ENCODE data around the gene MAP3K15. TPM values are rescaled to one million over a fixed set of nuclear protein-coding genes. Genes with fewer than 3 reads are reported as not detected.
A peak's percentile ranks its signal among the peaks of the same experiment; 100 is the strongest.

Gene MAP3K15
- total and polyA plus RNA-seq, 5 donors from 2014 or later: not detected

GRCh38 chrX:19377799-19378198 lies 137.5 kb downstream of the MAP3K15 start:
- Mint-ChIP-seq H3K36me3 (no peaks in the 10 kb centered on the region), H3K4me1 (peaks cover 0 to under 1% (median 0%) of the 10 kb centered on the region in 4 donors), H3K27me3 (peaks cover under 1% of the 10 kb centered on the region), H3K9me3 (no peaks in the 10 kb centered on the region), H3K27ac (no peak overlapping the region), H3K4me3 (no peak overlapping the region)
- Histone ChIP-seq H3K27ac (ENCODE audit: insufficient read depth, low read length, poor library complexity, severe bottlenecking) (no peak overlapping the region), H3K27me3 (ENCODE audit: control insufficient read depth, insufficient read depth, low read length) (no peaks in the 10 kb centered on the region), H3K36me3 (ENCODE audit: control insufficient read depth, insufficient read depth, low read length) (no peaks in the 10 kb centered on the region), H3K4me1 (ENCODE audit: control insufficient read depth, insufficient read depth, low read length, poor library complexity, severe bottlenecking) (no peaks in the 10 kb centered on the region), H3K9me3 (ENCODE audit: control insufficient read depth in 2 of 2, low read length in 2 of 2) (no peaks in the 10 kb centered on the region), H3K4me3 (ENCODE audit: low read depth, low read length) (no peak overlapping the region)
- ATAC-seq (ENCODE audit: low read depth in 2 of 2) (no peak), DNase-seq (no peak)

GRCh38 chrX:19375546-19375945 lies 139.8 kb downstream of the MAP3K15 start:
- Mint-ChIP-seq H3K27me3 (peaks cover 5% of the 10 kb centered on the region), H3K36me3 (no peaks in the 10 kb centered on the region), H3K4me3 (no peak overlapping the region), H3K27ac (no peak overlapping the region), H3K9me3 (no peaks in the 10 kb centered on the region), H3K4me1 (peaks cover 0 to 7% (median 4%) of the 10 kb centered on the region in 4 donors)
- H3K9me3 ChIP-seq (ENCODE audit: control insufficient read depth in 2 of 2, low read length in 2 of 2): no peaks in the 10 kb centered on the region
- H3K4me1 ChIP-seq (ENCODE audit: control insufficient read depth, insufficient read depth, low read length, poor library complexity, severe bottlenecking): no peaks in the 10 kb centered on the region
- H3K36me3 ChIP-seq (ENCODE audit: control insufficient read depth, insufficient read depth, low read length): no peaks in the 10 kb centered on the region
- no peak overlapping the region for H3K27ac ChIP-seq (ENCODE audit: insufficient read depth, low read length, poor library complexity, severe bottlenecking)
- H3K27me3 ChIP-seq (ENCODE audit: control insufficient read depth, insufficient read depth, low read length): no peaks in the 10 kb centered on the region
- no peak for DNase-seq
- no peak overlapping the region for H3K4me3 ChIP-seq (ENCODE audit: low read depth, low read length)
- no peak for ATAC-seq (ENCODE audit: low read depth in 2 of 2)

- Mint-ChIP-seq H3K36me3 (no peaks in the 10 kb centered on the region), H3K9me3 (no peaks in the 10 kb centered on the region), H3K27me3 (peaks cover 5% of the 10 kb centered on the region), H3K4me3 (peak overlapping the region in 1 of 4 donors; percentile 59), H3K27ac (no peak overlapping the region), H3K4me1 (peaks cover 0 to 7% (median 4%) of the 10 kb centered on the region in 4 donors)
- Histone ChIP-seq H3K9me3 (ENCODE audit: control insufficient read depth in 2 of 2, low read length in 2 of 2) (no peaks in the 10 kb centered on the region), H3K4me1 (ENCODE audit: control insufficient read depth, insufficient read depth, low read length, poor library complexity, severe bottlenecking) (no peaks in the 10 kb centered on the region), H3K36me3 (ENCODE audit: control insufficient read depth, insufficient read depth, low read length) (no peaks in the 10 kb centered on the region), H3K27ac (ENCODE audit: insufficient read depth, low read length, poor library complexity, severe bottlenecking) (no peak overlapping the region), H3K4me3 (ENCODE audit: low read depth, low read length) (no peak overlapping the region), H3K27me3 (ENCODE audit: control insufficient read depth, insufficient read depth, low read length) (no peaks in the 10 kb centered on the region)
- ATAC-seq (ENCODE audit: low read depth in 2 of 2): no peak
- DNase-seq: no peak
Measured at GRCh38 chrX:19373351-19373891, 141.9 kb downstream of the MAP3K15 start.

- H3K27ac Mint-ChIP-seq: peak overlapping the region in 1 of 3 donors; percentile 51
- H3K27ac ChIP-seq (ENCODE audit: insufficient read depth, low read length, poor library complexity, severe bottlenecking): no peak overlapping the region
- ATAC-seq (ENCODE audit: low read depth in 2 of 2): peak in 1 of 2 donors; percentile 28
- no peaks in the 10 kb centered on the region for H3K9me3 ChIP-seq (ENCODE audit: control insufficient read depth in 2 of 2, low read length in 2 of 2)
- no peaks in the 10 kb centered on the region for H3K9me3 Mint-ChIP-seq
- H3K27me3 ChIP-seq (ENCODE audit: control insufficient read depth, insufficient read depth, low read length): no peaks in the 10 kb centered on the region
- no peaks in the 10 kb centered on the region for H3K36me3 Mint-ChIP-seq
- peak overlapping the region; percentile 73 to 96 (median 85) for H3K4me3 Mint-ChIP-seq
- no peaks in the 10 kb centered on the region for H3K36me3 ChIP-seq (ENCODE audit: control insufficient read depth, insufficient read depth, low read length)
- H3K4me3 ChIP-seq (ENCODE audit: low read depth, low read length): peak overlapping the region; percentile 65
- DNase-seq: peak in 1 of 3 donors; percentile 2
- H3K27me3 Mint-ChIP-seq: peaks cover 5% of the 10 kb centered on the region
- H3K4me1 ChIP-seq (ENCODE audit: control insufficient read depth, insufficient read depth, low read length, poor library complexity, severe bottlenecking): no peaks in the 10 kb centered on the region
- peaks cover 0 to 7% (median 4%) of the 10 kb centered on the region in 4 donors for H3K4me1 Mint-ChIP-seq
Measured at GRCh38 chrX:19372547-19373331, 142.6 kb downstream of the MAP3K15 start.

GRCh38 chrX:19372170-19372546 lies 143.2 kb downstream of the MAP3K15 start:
- ATAC-seq (ENCODE audit: low read depth in 2 of 2) (peak; percentile 63 to 70), DNase-seq (peak; percentile 35 to 66 (median 64))
- no peak overlapping the region for H3K27ac Mint-ChIP-seq
- H3K4me1 Mint-ChIP-seq: peaks cover 0 to 7% (median 4%) of the 10 kb centered on the region in 4 donors
- Histone ChIP-seq H3K36me3 (ENCODE audit: control insufficient read depth, insufficient read depth, low read length) (no peaks in the 10 kb centered on the region), H3K9me3 (ENCODE audit: control insufficient read depth in 2 of 2, low read length in 2 of 2) (no peaks in the 10 kb centered on the region), H3K4me3 (ENCODE audit: low read depth, low read length) (peak overlapping the region; percentile 65), H3K27me3 (ENCODE audit: control insufficient read depth, insufficient read depth, low read length) (no peaks in the 10 kb centered on the region), H3K4me1 (ENCODE audit: control insufficient read depth, insufficient read depth, low read length, poor library complexity, severe bottlenecking) (no peaks in the 10 kb centered on the region), H3K27ac (ENCODE audit: insufficient read depth, low read length, poor library complexity, severe bottlenecking) (no peak overlapping the region)
- H3K27me3 Mint-ChIP-seq: peaks cover 5% of the 10 kb centered on the region
- H3K36me3 Mint-ChIP-seq: no peaks in the 10 kb centered on the region
- H3K4me3 Mint-ChIP-seq: peak overlapping the region; percentile 73 to 96 (median 85)
- H3K9me3 Mint-ChIP-seq: no peaks in the 10 kb centered on the region

GRCh38 chrX:19370061-19370460 lies 145.2 kb downstream of the MAP3K15 start:
- no peak overlapping the region for H3K27ac ChIP-seq (ENCODE audit: insufficient read depth, low read length, poor library complexity, severe bottlenecking)
- H3K9me3 ChIP-seq (ENCODE audit: control insufficient read depth in 2 of 2, low read length in 2 of 2): no peaks in the 10 kb centered on the region
- no peak overlapping the region for H3K4me3 ChIP-seq (ENCODE audit: low read depth, low read length)
- DNase-seq (no peak), ATAC-seq (ENCODE audit: low read depth in 2 of 2) (no peak)
- H3K36me3 Mint-ChIP-seq: peaks cover 5% of the 10 kb centered on the region
- H3K27me3 Mint-ChIP-seq: peaks cover 5% of the 10 kb centered on the region
- H3K27me3 ChIP-seq (ENCODE audit: control insufficient read depth, insufficient read depth, low read length): no peaks in the 10 kb centered on the region
- no peak overlapping the region for H3K4me3 Mint-ChIP-seq
- no peaks in the 10 kb centered on the region for H3K4me1 ChIP-seq (ENCODE audit: control insufficient read depth, insufficient read depth, low read length, poor library complexity, severe bottlenecking)
- no peaks in the 10 kb centered on the region for H3K36me3 ChIP-seq (ENCODE audit: control insufficient read depth, insufficient read depth, low read length)
- H3K4me1 Mint-ChIP-seq: peaks cover 0 to 7% (median 4%) of the 10 kb centered on the region in 4 donors
- peaks cover 0 to 5% (median 1%) of the 10 kb centered on the region in 7 donors for H3K9me3 Mint-ChIP-seq
- no peak overlapping the region for H3K27ac Mint-ChIP-seq

GRCh38 chrX:19368576-19368975 lies 146.7 kb downstream of the MAP3K15 start:
- Mint-ChIP-seq H3K27ac (no peak overlapping the region), H3K9me3 (peaks cover 0 to 5% (median 1%) of the 10 kb centered on the region in 7 donors), H3K36me3 (peaks cover 6% of the 10 kb centered on the region), H3K4me1 (peaks cover 0 to 7% (median 4%) of the 10 kb centered on the region in 4 donors), H3K27me3 (peaks cover 5% of the 10 kb centered on the region), H3K4me3 (no peak overlapping the region)
- H3K36me3 ChIP-seq (ENCODE audit: control insufficient read depth, insufficient read depth, low read length): no peaks in the 10 kb centered on the region
- no peak overlapping the region for H3K4me3 ChIP-seq (ENCODE audit: low read depth, low read length)
- no peak for DNase-seq
- H3K4me1 ChIP-seq (ENCODE audit: control insufficient read depth, insufficient read depth, low read length, poor library complexity, severe bottlenecking): no peaks in the 10 kb centered on the region
- H3K27ac ChIP-seq (ENCODE audit: insufficient read depth, low read length, poor library complexity, severe bottlenecking): no peak overlapping the region
- no peak for ATAC-seq (ENCODE audit: low read depth in 2 of 2)
- no peaks in the 10 kb centered on the region for H3K27me3 ChIP-seq (ENCODE audit: control insufficient read depth, insufficient read depth, low read length)
- H3K9me3 ChIP-seq (ENCODE audit: control insufficient read depth in 2 of 2, low read length in 2 of 2): no peaks in the 10 kb centered on the region
